Measurements from ENCODE around the gene DDX1. TPM values are rescaled to one million over a fixed set of nuclear protein-coding genes. Genes with fewer than 3 reads are reported as not detected.

The DDX1 gene
- total RNA-seq, 1 donor from 2014 or later, result 58.5 TPM

GRCh38 chr2:15565994-15566671 is 25.5 kb upstream of the DDX1 start:
- no peak for TF ChIP-seq CTCF (IDR thresholded peaks at IDR 0.05; ENCODE audit: insufficient read depth, low read length, poor library complexity, severe bottlenecking)
- no peaks in the 10 kb centered on the region for H3K36me3 ChIP-seq (ENCODE audit: control insufficient read depth, insufficient read depth, low read length)
- H3K4me3 ChIP-seq (ENCODE audit: low read depth, low read length), result no peak overlapping the region
- H3K27me3 ChIP-seq (ENCODE audit: control insufficient read depth, insufficient read depth, low read length), result no peaks in the 10 kb centered on the region
- DNase-seq (ENCODE audit: low read depth), result no peak

- no peaks in the 10 kb centered on the region for H3K36me3 ChIP-seq (ENCODE audit: control insufficient read depth, insufficient read depth, low read length)
- no peak for DNase-seq (ENCODE audit: low read depth)
- H3K4me3 ChIP-seq (ENCODE audit: low read depth, low read length), result no peak overlapping the region
- no peaks in the 10 kb centered on the region for H3K27me3 ChIP-seq (ENCODE audit: control insufficient read depth, insufficient read depth, low read length)
- no peak for TF ChIP-seq CTCF (IDR thresholded peaks at IDR 0.05; ENCODE audit: insufficient read depth, low read length, poor library complexity, severe bottlenecking)
These were observed 24.8 kb upstream of the DDX1 start for GRCh38 chr2:15566912-15567311.

- H3K36me3 ChIP-seq (ENCODE audit: control insufficient read depth, insufficient read depth, low read length), result no peaks in the 10 kb centered on the region
- no peak overlapping the region for H3K4me3 ChIP-seq (ENCODE audit: low read depth, low read length)
- H3K27me3 ChIP-seq (ENCODE audit: control insufficient read depth, insufficient read depth, low read length), result no peaks in the 10 kb centered on the region
- TF ChIP-seq CTCF (IDR thresholded peaks at IDR 0.05; ENCODE audit: insufficient read depth, low read length, poor library complexity, severe bottlenecking), result no peak
- DNase-seq (ENCODE audit: low read depth), result no peak
These were observed 22.8 kb upstream of the DDX1 start for GRCh38 chr2:15568874-15569273.

GRCh38 chr2:15570104-15570503 is 21.6 kb upstream of the DDX1 start:
- Histone ChIP-seq H3K36me3 (ENCODE audit: control insufficient read depth, insufficient read depth, low read length) (no peaks in the 10 kb centered on the region), H3K4me3 (ENCODE audit: low read depth, low read length) (no peak overlapping the region), H3K27me3 (ENCODE audit: control insufficient read depth, insufficient read depth, low read length) (no peaks in the 10 kb centered on the region)
- DNase-seq (ENCODE audit: low read depth), result no peak
- no peak for TF ChIP-seq CTCF (IDR thresholded peaks at IDR 0.05; ENCODE audit: insufficient read depth, low read length, poor library complexity, severe bottlenecking)

- Histone ChIP-seq H3K36me3 (ENCODE audit: control insufficient read depth, insufficient read depth, low read length) (no peaks in the 10 kb centered on the region), H3K4me3 (ENCODE audit: low read depth, low read length) (no peak overlapping the region), H3K27me3 (ENCODE audit: control insufficient read depth, insufficient read depth, low read length) (no peaks in the 10 kb centered on the region)
- no peak for DNase-seq (ENCODE audit: low read depth)
- TF ChIP-seq CTCF (IDR thresholded peaks at IDR 0.05; ENCODE audit: insufficient read depth, low read length, poor library complexity, severe bottlenecking), result no peak
These were observed 19.9 kb upstream of the DDX1 start for GRCh38 chr2:15571729-15572128.
